Upper lobe of left lung (tissue), 6 donors: ENCODE data around the gene PTK6. TPM values are rescaled to one million over a fixed set of nuclear protein-coding genes. Genes with fewer than 3 reads are reported as not detected.
"Not testable (repeated sequence)": the region's sequence is repeated elsewhere in the genome, so short reads cannot be mapped to it uniquely, and the experiment has no call there.

ENCODE experiments used
- ATAC-seq, 2 donors: fragments of 200-7000 bp; cut with Tn5 transposase; one replicate each; pipeline ENCODE4 v1.9.1; 2022; ENCODE audit warnings: mild to moderate bottlenecking in 2 of 2, moderate library complexity in 2 of 2; ENCODE audit not compliant: low FRiP score in 2 of 2
- DNase-seq, 2 donors: peaks; one replicate each; pipeline ENCODE4 v3.0.0-alpha.2; 2019 to 2020
- H3K27ac ChIP-seq, 4 donors: fragments of 200-600 bp; sonication (generic); one replicate each; pipeline ENCODE4 v1.5.1; 2016 to 2019
- H3K27me3 ChIP-seq, 4 donors: fragments of 200-600 bp; sonication (generic); one replicate each; pipeline ENCODE4 v1.5.1; 2017 to 2019
- H3K36me3 ChIP-seq, 4 donors: fragments of 200-600 bp; sonication (generic); one replicate each; pipeline ENCODE4 v1.5.1; 2016 to 2019
- H3K4me1 ChIP-seq, 4 donors: fragments of 200-600 bp; sonication (generic); one replicate each; pipeline ENCODE4 v1.5.1; 2018 to 2019
- H3K4me3 ChIP-seq, 4 donors: fragments of 200-600 bp; sonication (generic); one replicate each; pipeline ENCODE4 v1.5.1; 2017 to 2019; ENCODE audit warnings: mild to moderate bottlenecking in 2 of 4, moderate library complexity in 1 of 4
- H3K9me3 ChIP-seq, 4 donors: fragments of 200-600 bp; sonication (generic); one replicate each; pipeline ENCODE4 v1.5.1; 2018 to 2019
- CTCF ChIP-seq, 6 experiments: fragments of 450-650 bp in 4 of 6; fragments of 200-600 bp in 2 of 6; sonication (generic) in 2 of 6; IDR thresholded peaks; one replicate each; pipeline ENCODE4 v1.5.1; 2016 to 2019; ENCODE audit warnings: antibody characterized with exemption in 6 of 6
- EP300 ChIP-seq, 4 donors: sonication (generic); formaldehyde crosslinking; IDR thresholded peaks; one replicate each; pipeline ENCODE4 v1.5.1; 2017; ENCODE audit warnings: antibody characterized with exemption in 4 of 4, control low read depth in 2 of 4
- POLR2A ChIP-seq, 4 donors: fragments of 450-650 bp; IDR thresholded peaks; one replicate each; pipeline ENCODE4 v1.5.1; 2016 to 2017; ENCODE audit warnings: antibody characterized with exemption in 4 of 4, mild to moderate bottlenecking in 2 of 4
- POLR2AphosphoS5 ChIP-seq, 2 donors: sonication (generic); formaldehyde crosslinking; IDR thresholded peaks; one replicate each; pipeline ENCODE4 v1.5.1; 2017; ENCODE audit warnings: antibody characterized with exemption in 2 of 2
- WGBS, 2 donors: methylation state at CpG; one replicate each; pipeline ENCODE4 v1.1.5; 2017 to 2018; 5-methylcytosine and 5-hydroxymethylcytosine counted together
- total RNA-seq, 6 donors: library from RNA; depleted of rRNA in 4 of 6; stranded (reverse); fragments of >200 nt in 4 of 6; gene quantifications; one replicate each; pipeline versions ENCODE4 v1.1.0 to v1.2.1, GENCODE V29; 2016 to 2021
- donor health status: DM: no; HTN: no; CAD: no; lungs with moderate emphysema.
- donor health status: DM: no; HTN: yes; CAD: no; lungs with severe emphysema.

Gene PTK6
- total RNA-seq, 6 donors from 2014 or later, result 3.3 to 9.8 (median 6.0) TPM

- DNase-seq, result peak in 1 of 2 donors; percentile 34
- H3K27me3 ChIP-seq, result peaks cover 0 to 8% (median 3%) of the 10 kb centered on the region in 4 donors
- H3K4me3 ChIP-seq, result no peak overlapping the region
- H3K4me1 ChIP-seq, result peaks cover 0 to 9% (median 5%) of the 10 kb centered on the region in 4 donors
- 56 to 62% methylated on average over 12 of the region's 12 CpGs for WGBS, 2 donors
- no peak overlapping the region for H3K27ac ChIP-seq
- H3K36me3 ChIP-seq, result no peaks in the 10 kb centered on the region
- TF ChIP-seq CTCF (IDR thresholded peaks at IDR 0.05), result no peak
- TF ChIP-seq EP300 (IDR thresholded peaks at IDR 0.05), result no peak
- TF ChIP-seq POLR2AphosphoS5 (IDR thresholded peaks at IDR 0.05), result no peak
- TF ChIP-seq POLR2A (IDR thresholded peaks at IDR 0.05), result no peak
- no peaks in the 10 kb centered on the region for H3K9me3 ChIP-seq
- no peak for ATAC-seq
Measured at GRCh38 chr20:63481503-63481902, 55.7 kb downstream of the PTK6 start.

- not testable (repeated sequence) for ATAC-seq, H3K36me3 ChIP-seq, H3K9me3 ChIP-seq, H3K27ac ChIP-seq, H3K4me3 ChIP-seq, H3K4me1 ChIP-seq
- peak; percentile 22 to 28 for DNase-seq
- H3K27me3 ChIP-seq, result peaks cover 0 to 10% (median 0%) of the 10 kb centered on the region in 4 donors
- 40 to 56% methylated on average over 25 to 31 of the region's 32 CpGs for WGBS, 2 donors
Measured at GRCh38 chr20:63479695-63480419, 57.3 kb downstream of the PTK6 start.

- 86 to 89% methylated on average over 17 to 33 of the region's 34 CpGs for WGBS, 2 donors
- DNase-seq, result peak in 1 of 2 donors; percentile 74
- Histone ChIP-seq H3K27ac (no peak overlapping the region), H3K9me3 (no peaks in the 10 kb centered on the region), H3K4me3 (no peak overlapping the region), H3K27me3 (peaks cover 0 to 18% (median 4%) of the 10 kb centered on the region in 4 donors), H3K4me1 (peaks cover 0 to 9% (median 5%) of the 10 kb centered on the region in 4 donors), H3K36me3 (no peaks in the 10 kb centered on the region)
- TF ChIP-seq CTCF (IDR thresholded peaks at IDR 0.05), result no peak
- no peak for TF ChIP-seq POLR2AphosphoS5 (IDR thresholded peaks at IDR 0.05)
- ATAC-seq, result no peak
Measured at GRCh38 chr20:63478346-63479302, 58.6 kb downstream of the PTK6 start.

Other genes starting within 250 kb of the PTK6 start
- gene COL20A1, start 244.2 kb downstream of the PTK6 start, total RNA-seq, result under 1 TPM in 1 of 6 donors, not detected in 5; 0.03 TPM
- under 1 TPM in 1 of 6 donors, not detected in 5; 0.10 TPM for gene CHRNA4, start 176.0 kb downstream of the PTK6 start, total RNA-seq
- gene KCNQ2, start 64.7 kb downstream of the PTK6 start, total RNA-seq, result under 1 TPM in 1 of 6 donors, not detected in 5; 0.66 TPM
- gene EEF1A2, start 38.3 kb downstream of the PTK6 start, total RNA-seq, result 1 to 10 TPM in 2 of 6 donors, under 1 TPM in 2, not detected in 2; 0.61 to 1.6 (median 1.1) TPM
- gene PPDPF, start 16.6 kb downstream of the PTK6 start, total RNA-seq, result 100 to 1,000 TPM in 5 of 6 donors, 10 to 100 TPM in 1; 91.1 to 468 (median 416) TPM
- gene SRMS, start 10.4 kb upstream of the PTK6 start, total RNA-seq, result not detected
- 1 to 10 TPM in 4 of 6 donors, under 1 TPM in 2; 0.29 to 6.5 (median 1.4) TPM for gene FNDC11, start 16.8 kb upstream of the PTK6 start, total RNA-seq
- 100 to 1,000 TPM in 1 of 6 donors, 10 to 100 TPM in 5; 40.1 to 102 (median 56.6) TPM for gene HELZ2, start 36.9 kb upstream of the PTK6 start, total RNA-seq
- 10 to 100 TPM; 10.1 to 12.9 (median 12.4) TPM for gene GMEB2, start 89.7 kb upstream of the PTK6 start, total RNA-seq
- gene STMN3, start 116.0 kb upstream of the PTK6 start, total RNA-seq, result 10 to 100 TPM in 3 of 6 donors, 1 to 10 TPM in 3; 2.1 to 16.5 (median 9.1) TPM
- gene RTEL1, start 120.9 kb upstream of the PTK6 start, total RNA-seq, result 10 to 100 TPM in 5 of 6 donors, 1 to 10 TPM in 1; 8.6 to 73.3 (median 32.5) TPM
- 10 to 100 TPM; 13.8 to 34.8 (median 16.9) TPM for gene TNFRSF6B, start 159.3 kb upstream of the PTK6 start, total RNA-seq
- 10 to 100 TPM; 26.8 to 56.4 (median 46.3) TPM for gene ARFRP1, start 170.6 kb upstream of the PTK6 start, total RNA-seq
- gene ZGPAT, start 170.7 kb upstream of the PTK6 start, total RNA-seq, result 10 to 100 TPM; 24.8 to 70.2 (median 36.8) TPM
- gene LIME1, start 199.3 kb upstream of the PTK6 start, total RNA-seq, result 10 to 100 TPM; 12.4 to 51.3 (median 15.3) TPM
- 100 to 1,000 TPM in 1 of 6 donors, 10 to 100 TPM in 5; 28.8 to 106 (median 71.9) TPM for gene SLC2A4RG, start 202.4 kb upstream of the PTK6 start, total RNA-seq